ENCODE data around the gene ROGDI. TPM values are rescaled to one million over a fixed set of nuclear protein-coding genes. Genes with fewer than 3 reads are reported as not detected.

Gene ROGDI
- total RNA-seq, 1 donor from 2014 or later: 71.0 TPM

- no peak for DNase-seq (ENCODE audit: low spot score)
Observed at GRCh38 chr16:4767872-4768548, 34.4 kb downstream of the ROGDI start.

- peak; percentile 98 for DNase-seq (ENCODE audit: low spot score)
Observed at GRCh38 chr16:4766875-4767628, 35.4 kb downstream of the ROGDI start, which contains the start of gene ZNF500. TSS of gene ZNF500 (minus strand) at chr16:4767162. CDS start at chr16:4765978, 1,184 bp downstream.

GRCh38 chr16:4765511-4766474, 36.6 kb downstream of the ROGDI start:
- no peak for DNase-seq (ENCODE audit: low spot score)

GRCh38 chr16:4763791-4764190, 38.6 kb downstream of the ROGDI start:
- no peak for DNase-seq (ENCODE audit: low spot score)

- no peak for DNase-seq (ENCODE audit: low spot score)
Observed at GRCh38 chr16:4762205-4762604, 40.2 kb downstream of the ROGDI start.

- no peak for DNase-seq (ENCODE audit: low spot score)
Observed at GRCh38 chr16:4760221-4760910, 42.1 kb downstream of the ROGDI start.

GRCh38 chr16:4755687-4756086, 46.7 kb downstream of the ROGDI start:
- no peak for DNase-seq (ENCODE audit: low spot score)

GRCh38 chr16:4754865-4755264, 47.6 kb downstream of the ROGDI start:
- no peak for DNase-seq (ENCODE audit: low spot score)

GRCh38 chr16:4753227-4753626, 49.2 kb downstream of the ROGDI start:
- DNase-seq (ENCODE audit: low spot score): no peak

- DNase-seq (ENCODE audit: low spot score): no peak
Observed at GRCh38 chr16:4752351-4753100, 49.9 kb downstream of the ROGDI start.

GRCh38 chr16:4750896-4751295, 51.5 kb downstream of the ROGDI start:
- DNase-seq (ENCODE audit: low spot score): no peak

GRCh38 chr16:4749700-4750257, 52.7 kb downstream of the ROGDI start:
- no peak for DNase-seq (ENCODE audit: low spot score)

GRCh38 chr16:4748682-4749411, 53.6 kb downstream of the ROGDI start:
- DNase-seq (ENCODE audit: low spot score): no peak

GRCh38 chr16:4747906-4748681, 54.3 kb downstream of the ROGDI start:
- no peak for DNase-seq (ENCODE audit: low spot score)

GRCh38 chr16:4746991-4747574, 55.4 kb downstream of the ROGDI start:
- DNase-seq (ENCODE audit: low spot score): no peak
